Activated CD4-positive, alpha-beta T cell treated with anti-CD3 and anti-CD28 coated beads for 48 hours (primary cell): ENCODE data around the gene ZNF43.
"Not testable (repeated sequence)": the region's sequence is repeated elsewhere in the genome, so short reads cannot be mapped to it uniquely, and the experiment has no call there.

ENCODE experiments used
- DNase-seq: peaks from one replicate; pipeline ENCODE4 v3.0.0-alpha.2; 2020

Gene ZNF43

DNA sequence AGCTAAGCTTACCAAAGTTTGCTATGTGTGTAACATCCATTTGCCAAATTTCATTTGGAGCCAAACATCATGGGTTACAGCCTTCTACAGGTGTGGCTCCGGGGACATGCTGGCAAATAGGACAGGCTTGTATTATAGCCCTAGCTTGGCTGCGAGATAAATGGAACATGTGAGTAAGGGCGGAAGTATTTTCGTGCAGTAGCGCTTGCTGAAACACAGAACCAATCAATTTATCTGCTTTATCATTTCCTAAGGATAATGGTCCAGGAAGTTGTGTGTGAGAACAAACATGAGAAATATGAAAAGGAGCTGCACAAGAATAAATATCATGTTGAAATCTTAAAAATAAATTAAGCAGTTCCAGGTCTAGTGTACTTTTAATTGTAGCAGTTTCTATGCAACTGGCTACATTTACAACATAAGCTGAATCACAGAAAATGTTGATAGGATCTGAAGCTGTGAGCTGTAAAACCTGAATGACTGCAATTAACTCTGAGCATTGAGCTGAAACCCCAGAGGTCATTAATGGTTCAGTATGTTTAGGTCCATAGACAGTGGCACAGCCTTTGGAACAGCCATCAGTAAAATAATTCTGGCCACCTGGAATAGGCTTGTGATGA is 46.4 kb downstream of the ZNF43 start:
- no peak for DNase-seq

DNA sequence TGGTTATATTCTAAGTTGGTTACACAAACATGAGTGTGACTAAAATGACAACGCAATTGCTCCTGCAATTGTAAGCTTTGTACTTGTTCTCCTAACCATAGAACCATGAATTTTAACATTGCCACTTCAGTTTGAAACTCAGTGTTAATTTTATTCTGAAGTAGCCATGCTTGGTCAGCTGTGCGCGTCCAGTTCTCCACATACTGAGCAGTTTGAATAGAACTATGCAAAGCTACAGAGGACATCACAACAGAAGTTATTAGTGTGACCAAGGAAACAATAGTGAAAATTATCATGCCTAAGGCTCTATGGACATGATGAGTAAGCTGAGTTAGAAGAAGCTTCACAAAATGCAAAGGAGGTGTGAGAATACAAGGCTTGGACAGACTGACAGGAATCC is 49.0 kb downstream of the ZNF43 start:
- DNase-seq: no peak

DNA sequence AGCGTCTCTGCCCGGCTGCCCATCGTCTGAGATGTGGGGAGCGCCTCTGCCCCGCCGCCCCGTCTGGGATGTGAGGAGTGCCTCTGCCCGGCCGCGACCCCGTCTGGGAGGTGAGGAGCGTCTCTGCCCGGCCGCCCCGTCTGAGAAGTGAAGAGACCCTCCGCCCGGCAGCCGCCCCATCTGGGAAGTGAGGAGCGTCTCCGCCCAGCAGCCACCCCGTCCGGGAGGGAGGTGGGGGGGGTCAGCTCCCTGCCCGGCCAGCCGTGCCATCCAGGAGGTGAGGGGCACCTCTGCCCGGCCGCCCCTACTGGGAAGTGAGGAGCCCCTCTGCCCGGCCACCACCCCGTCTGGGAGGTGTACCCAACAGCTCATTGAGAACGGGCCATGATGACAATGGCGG is 60.2 kb downstream of the ZNF43 start:
- not testable (repeated sequence) for DNase-seq

DNA sequence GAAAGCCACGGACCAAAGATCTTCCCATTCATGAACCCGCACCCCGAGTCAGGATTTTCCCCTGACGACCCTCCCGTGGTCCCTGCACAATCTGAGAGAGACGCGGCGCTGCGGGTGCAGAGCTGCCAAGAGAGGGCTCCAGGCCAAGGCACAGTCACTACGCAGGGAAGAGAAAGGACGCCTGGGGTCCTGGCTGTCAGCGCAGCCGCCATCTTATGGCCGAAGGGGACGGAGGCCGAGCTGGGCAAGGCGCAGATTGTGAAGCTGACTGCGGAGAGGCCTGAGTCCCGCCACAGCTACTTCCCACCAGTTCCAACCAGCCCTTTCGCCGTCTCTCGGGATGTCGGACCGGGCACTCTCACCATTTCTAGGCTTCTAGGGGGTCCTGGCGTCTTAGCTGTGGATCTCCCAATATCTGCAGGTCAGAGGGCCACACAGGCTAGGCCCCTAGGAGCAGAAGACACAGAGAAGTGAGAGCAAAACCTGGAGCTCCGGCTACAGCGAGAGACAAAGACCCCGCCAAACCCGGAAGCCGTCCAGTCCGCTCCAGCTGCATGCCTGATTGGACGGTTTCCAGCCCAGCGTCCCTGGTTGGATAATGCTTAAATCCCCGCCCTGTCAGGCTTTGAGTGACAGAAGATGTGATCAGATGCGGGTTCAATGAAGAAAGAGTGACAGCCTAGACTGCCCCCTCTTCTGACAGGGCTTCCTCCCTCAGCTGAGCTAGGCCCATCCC is 68.7 kb downstream of the ZNF43 start, which contains the start of gene ZNF100:
Gene ZNF100, minus strand, starts transcription at position 515 of the 736 bp plus-strand sequence. Its CDS starts 150 bp downstream, at position 365.
- peak; percentile 93 for DNase-seq

DNA sequence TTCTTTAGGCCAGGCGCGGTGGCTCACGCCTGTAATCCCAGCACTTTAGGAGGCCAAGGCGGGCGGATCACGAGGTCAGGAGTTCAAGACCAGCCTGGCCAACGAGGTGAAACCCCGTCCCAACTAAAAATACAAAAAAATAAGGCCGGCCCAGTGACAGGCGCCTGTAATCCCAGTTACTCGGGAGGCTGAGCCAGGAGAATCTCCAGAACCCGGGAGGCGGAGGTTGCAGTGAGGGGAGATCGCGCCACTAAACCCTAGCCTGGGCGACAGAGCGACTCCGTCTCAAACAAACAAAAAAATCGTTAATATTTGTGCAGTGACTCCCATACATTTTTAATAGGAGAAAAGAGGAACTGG is 69.3 kb downstream of the ZNF43 start:
- peak; percentile 10 for DNase-seq

DNA sequence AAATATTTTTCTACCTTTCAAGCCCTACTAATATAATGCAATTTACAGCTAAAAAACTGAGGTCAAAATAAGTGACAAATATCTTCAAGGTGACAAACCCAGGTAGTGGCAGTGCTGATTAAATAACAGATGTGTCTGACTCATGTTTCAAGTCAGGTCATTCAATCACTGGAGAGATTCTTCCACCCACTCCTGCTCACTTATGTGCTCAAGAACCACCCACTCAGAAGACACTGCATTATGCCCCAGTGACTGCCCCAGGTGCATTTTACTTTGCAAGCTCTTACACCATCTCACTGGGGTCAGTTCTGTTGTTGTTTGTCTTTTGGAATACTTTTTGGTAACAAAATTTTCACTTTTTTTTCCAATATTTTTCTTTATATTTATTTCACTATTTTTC is 70.8 kb downstream of the ZNF43 start:
- DNase-seq: peak; percentile 33

DNA sequence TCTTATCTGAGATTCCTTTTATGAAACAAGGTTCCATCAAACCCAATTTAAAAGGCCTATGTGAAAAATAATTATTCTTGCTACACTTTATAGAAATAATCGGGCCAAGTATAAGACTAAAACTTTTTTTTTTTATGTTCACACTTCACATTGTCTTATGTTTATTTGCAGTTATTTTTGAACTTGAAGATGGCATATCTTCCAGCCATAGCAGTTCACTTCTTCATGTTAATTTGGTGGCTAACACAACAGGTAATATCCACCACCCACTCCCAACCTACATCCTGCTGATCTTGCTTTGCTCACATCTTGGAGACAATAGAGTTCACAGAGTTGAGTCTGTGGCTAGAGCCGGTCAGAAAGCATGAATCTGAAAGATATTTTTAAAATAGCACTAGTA is 74.4 kb downstream of the ZNF43 start:
- not testable (repeated sequence) for DNase-seq

DNA sequence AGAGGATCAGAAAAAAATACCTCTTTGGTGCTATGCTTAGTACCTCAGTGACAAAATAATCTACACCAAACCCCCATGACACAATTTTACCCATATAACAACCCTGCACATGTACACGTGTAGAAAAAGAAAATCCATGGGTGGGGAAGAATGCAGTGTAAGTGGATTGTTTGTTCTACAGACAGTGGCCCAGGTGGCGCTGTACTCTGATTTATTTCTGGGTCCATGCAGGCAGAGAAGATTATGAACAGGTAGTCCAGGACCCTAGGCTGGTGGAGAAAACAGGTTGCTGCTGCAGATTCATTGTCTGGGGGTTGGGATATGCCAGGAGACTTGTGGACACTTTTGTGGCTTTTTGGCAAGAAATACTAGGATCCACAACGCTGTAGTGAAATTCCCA is 77.7 kb downstream of the ZNF43 start:
- DNase-seq: no peak

DNA sequence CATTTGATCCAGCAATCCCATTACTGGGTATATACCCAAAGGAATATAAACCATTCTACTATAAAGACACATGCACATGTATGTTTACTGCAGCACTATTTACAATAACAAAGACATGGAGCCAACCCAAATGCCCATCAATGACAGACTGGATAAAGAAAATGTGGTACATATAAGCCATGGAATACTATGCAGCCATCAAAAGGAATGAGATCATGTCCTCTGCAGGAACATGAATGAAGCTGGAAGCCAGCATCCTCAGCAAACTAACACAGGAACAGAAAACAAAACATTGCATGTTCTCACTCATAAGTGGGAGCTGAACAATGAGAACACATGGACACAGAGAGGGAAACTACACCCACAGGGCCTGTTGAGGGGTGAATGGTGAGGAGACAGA is 80.4 kb downstream of the ZNF43 start:
- DNase-seq: not testable (repeated sequence)
